Endothelial cell of umbilical vein (primary cell): ENCODE data around the gene ATP8A1.

Experiments used
- POLR2A ChIP-seq: IDR thresholded peaks from 2 replicates; pipeline ENCODE4 v1.6.1; 2012; ENCODE audit warnings: low read depth, mild to moderate bottlenecking, control low read depth, low read length
- TF ChIP-seq, protein P1 (sequence below), 2 donors: IDR thresholded peaks; 1 replicate in 1 of 2; 2 replicates in 1 of 2; pipeline ENCODE4 v1.5.1; 2011; ENCODE audit warnings: low read length in 2 of 2, mild to moderate bottlenecking in 2 of 2, moderate library complexity in 2 of 2, control low read depth in 1 of 2, inconsistent platforms in 1 of 2, low read depth in 1 of 2; ENCODE audit not compliant: insufficient read depth in 1 of 2; ENCODE audit errors: extremely low read depth in 1 of 2
- TF ChIP-seq, protein P2 (sequence below): IDR thresholded peaks from 2 replicates; pipeline ENCODE4 v1.6.1; 2011; ENCODE audit not compliant: insufficient read depth, insufficient read length

DNA sequence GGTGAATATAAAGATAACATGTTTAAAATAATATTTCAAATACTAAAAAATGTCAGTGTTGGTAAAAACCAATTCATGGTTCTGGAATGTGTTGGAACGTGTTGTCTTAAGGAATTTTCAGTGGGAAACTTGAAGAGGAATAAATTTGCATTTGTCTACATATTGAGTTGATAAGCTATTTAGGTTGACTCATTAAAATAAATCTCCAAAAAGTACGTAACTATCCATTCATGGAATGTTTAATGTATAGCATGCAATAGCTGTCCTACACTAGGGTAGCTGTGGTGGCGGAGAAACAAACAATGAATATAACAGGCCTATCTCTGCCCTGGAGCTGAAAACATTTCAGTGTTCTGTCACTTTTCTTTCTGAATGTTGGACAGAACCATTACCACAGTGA, 239.4 kb downstream of the ATP8A1 start:
- TF ChIP-seq, protein P1, sequence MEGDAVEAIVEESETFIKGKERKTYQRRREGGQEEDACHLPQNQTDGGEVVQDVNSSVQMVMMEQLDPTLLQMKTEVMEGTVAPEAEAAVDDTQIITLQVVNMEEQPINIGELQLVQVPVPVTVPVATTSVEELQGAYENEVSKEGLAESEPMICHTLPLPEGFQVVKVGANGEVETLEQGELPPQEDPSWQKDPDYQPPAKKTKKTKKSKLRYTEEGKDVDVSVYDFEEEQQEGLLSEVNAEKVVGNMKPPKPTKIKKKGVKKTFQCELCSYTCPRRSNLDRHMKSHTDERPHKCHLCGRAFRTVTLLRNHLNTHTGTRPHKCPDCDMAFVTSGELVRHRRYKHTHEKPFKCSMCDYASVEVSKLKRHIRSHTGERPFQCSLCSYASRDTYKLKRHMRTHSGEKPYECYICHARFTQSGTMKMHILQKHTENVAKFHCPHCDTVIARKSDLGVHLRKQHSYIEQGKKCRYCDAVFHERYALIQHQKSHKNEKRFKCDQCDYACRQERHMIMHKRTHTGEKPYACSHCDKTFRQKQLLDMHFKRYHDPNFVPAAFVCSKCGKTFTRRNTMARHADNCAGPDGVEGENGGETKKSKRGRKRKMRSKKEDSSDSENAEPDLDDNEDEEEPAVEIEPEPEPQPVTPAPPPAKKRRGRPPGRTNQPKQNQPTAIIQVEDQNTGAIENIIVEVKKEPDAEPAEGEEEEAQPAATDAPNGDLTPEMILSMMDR (IDR thresholded peaks at IDR 0.05; ENCODE audit: extremely low read depth in 1 of 2, insufficient read depth in 1 of 2, low read depth in 1 of 2, low read length in 2 of 2): no peak
- TF ChIP-seq, protein P2, sequence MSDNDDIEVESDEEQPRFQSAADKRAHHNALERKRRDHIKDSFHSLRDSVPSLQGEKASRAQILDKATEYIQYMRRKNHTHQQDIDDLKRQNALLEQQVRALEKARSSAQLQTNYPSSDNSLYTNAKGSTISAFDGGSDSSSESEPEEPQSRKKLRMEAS: no peak
- TF ChIP-seq POLR2A: no peak
